Muscle of leg (tissue), 11 donors: ENCODE results near the gene POLD4. TPM values are rescaled to one million over a fixed set of nuclear protein-coding genes. Genes with fewer than 3 reads are reported as not detected.

Experiments
- DNase-seq: peaks from one replicate; pipeline ENCODE4 v3.0.0; 2013
- H3K27ac ChIP-seq: one replicate; pipeline ENCODE4 v1.5.1; 2013; ENCODE audit warnings: mild to moderate bottlenecking, low read length, control low read depth
- H3K27me3 ChIP-seq: one replicate; pipeline ENCODE4 v1.6.1; 2013; ENCODE audit warnings: low read length; ENCODE audit not compliant: control insufficient read depth, insufficient read depth
- H3K36me3 ChIP-seq: one replicate; pipeline ENCODE4 v1.6.1; 2013; ENCODE audit warnings: low read length; ENCODE audit not compliant: control insufficient read depth, insufficient read depth
- H3K4me1 ChIP-seq: one replicate; pipeline ENCODE4 v1.6.1; 2013; ENCODE audit warnings: low read length; ENCODE audit not compliant: control insufficient read depth, insufficient read depth
- H3K4me3 ChIP-seq: one replicate; pipeline ENCODE4 v1.5.1; 2013; ENCODE audit warnings: low read length, control low read depth
- H3K9me3 ChIP-seq: replicated peaks from 2 replicates; pipeline ENCODE4 v1.6.1; 2013; ENCODE audit warnings: low read depth, low read length; ENCODE audit not compliant: control insufficient read depth
- WGBS: methylation state at CpG from one replicate; pipeline ENCODE4 v1.1.5; 2013; ENCODE audit warnings: missing lambda C conversion rate; ENCODE audit not compliant: insufficient coverage; 5-methylcytosine and 5-hydroxymethylcytosine counted together
- polyA plus RNA-seq, 8 donors: library from polyadenylated mRNA; unstranded; fragments of 120-200 nt; gene quantifications; one replicate each; pipeline versions ENCODE4 v1.2.1 to v1.2.3, GENCODE V29; 2013; ENCODE audit warnings: inconsistent platforms in 1 of 8, low replicate concordance in 1 of 8; ENCODE audit not compliant: insufficient read length in 8 of 8, insufficient read depth in 1 of 8
- total RNA-seq: library from RNA; stranded (reverse); fragments of 120-200 nt; gene quantifications from one replicate; pipeline ENCODE4 v1.2.4, GENCODE V29; 2013

The POLD4 gene
- total and polyA plus RNA-seq, 9 donors: 24.6 to 53.6 (median 32.7) TPM

- H3K27ac ChIP-seq: peak overlapping the region; percentile 67
These were observed 12.5 kb upstream of the POLD4 start for GRCh38 chr11:67365736-67366444.

GRCh38 chr11:67364783-67365722, 11.7 kb upstream of the POLD4 start:
- H3K9me3 ChIP-seq: no peaks in the 10 kb centered on the region
- 79% methylated on average over 19 of the region's 24 CpGs for WGBS
- peaks cover 43% of the 10 kb centered on the region for H3K4me1 ChIP-seq
- peaks cover 6% of the 10 kb centered on the region for H3K27me3 ChIP-seq
- no peak overlapping the region for H3K27ac ChIP-seq
- no peak overlapping the region for H3K4me3 ChIP-seq
- peaks cover 6% of the 10 kb centered on the region for H3K36me3 ChIP-seq
- DNase-seq: no peak

More at GRCh38 chr11:67365736-67366444, 12.5 kb upstream of the POLD4 start:
- Histone ChIP-seq H3K27me3 (peaks cover 7% of the 10 kb centered on the region), H3K9me3 (no peaks in the 10 kb centered on the region), H3K4me3 (no peak overlapping the region), H3K4me1 (peaks cover 50% of the 10 kb centered on the region), H3K36me3 (peaks cover 6% of the 10 kb centered on the region)
- peak; percentile 51 for DNase-seq
- 37% methylated on average over 14 of the region's 14 CpGs for WGBS

- 96% methylated on average over 3 of the region's 3 CpGs for WGBS
- no peak for DNase-seq
These were observed 10.8 kb upstream of the POLD4 start for GRCh38 chr11:67364169-67364568.

GRCh38 chr11:67357831-67358670, 4.7 kb upstream of the POLD4 start:
- Histone ChIP-seq H3K36me3 (no peaks in the 10 kb centered on the region), H3K27me3 (no peaks in the 10 kb centered on the region), H3K27ac (no peak overlapping the region), H3K9me3 (no peaks in the 10 kb centered on the region), H3K4me3 (no peak overlapping the region), H3K4me1 (peaks cover 49% of the 10 kb centered on the region)
- 71% methylated on average over 9 of the region's 12 CpGs for WGBS
- DNase-seq: no peak

More at GRCh38 chr11:67364169-67364568, 10.8 kb upstream of the POLD4 start:
- H3K27me3 ChIP-seq: peaks cover 2% of the 10 kb centered on the region
- H3K4me3 ChIP-seq: no peak overlapping the region
- H3K4me1 ChIP-seq: peaks cover 39% of the 10 kb centered on the region
- no peak overlapping the region for H3K27ac ChIP-seq
- no peaks in the 10 kb centered on the region for H3K9me3 ChIP-seq
- H3K36me3 ChIP-seq: peaks cover 6% of the 10 kb centered on the region

GRCh38 chr11:67356864-67357561, 3.7 kb upstream of the POLD4 start:
- Histone ChIP-seq H3K27ac (no peak overlapping the region), H3K4me3 (no peak overlapping the region)

GRCh38 chr11:67356387-67356863, 3.1 kb upstream of the POLD4 start:
- 56% methylated on average over 2 of the region's 4 CpGs for WGBS
- Histone ChIP-seq H3K4me3 (no peak overlapping the region), H3K27ac (no peak overlapping the region), H3K9me3 (no peaks in the 10 kb centered on the region), H3K36me3 (no peaks in the 10 kb centered on the region), H3K27me3 (no peaks in the 10 kb centered on the region), H3K4me1 (peaks cover 63% of the 10 kb centered on the region)
- DNase-seq: no peak

More at GRCh38 chr11:67356864-67357561, 3.7 kb upstream of the POLD4 start:
- DNase-seq: peak; percentile 80
- 13% methylated on average over 1 of the region's 3 CpGs for WGBS
- no peaks in the 10 kb centered on the region for H3K27me3 ChIP-seq
- no peaks in the 10 kb centered on the region for H3K36me3 ChIP-seq
- H3K4me1 ChIP-seq: peaks cover 57% of the 10 kb centered on the region
- no peaks in the 10 kb centered on the region for H3K9me3 ChIP-seq

GRCh38 chr11:67355794-67356386, 2.5 kb upstream of the POLD4 start:
- Histone ChIP-seq H3K27ac (no peak overlapping the region), H3K27me3 (no peaks in the 10 kb centered on the region), H3K36me3 (no peaks in the 10 kb centered on the region), H3K4me1 (peaks cover 65% of the 10 kb centered on the region), H3K4me3 (no peak overlapping the region), H3K9me3 (no peaks in the 10 kb centered on the region)
- WGBS: 87% methylated on average over 1 of the region's 4 CpGs
- no peak for DNase-seq

- H3K27ac ChIP-seq: peak overlapping the region; percentile 99
- no peaks in the 10 kb centered on the region for H3K9me3 ChIP-seq
- DNase-seq: no peak
- H3K4me3 ChIP-seq: no peak overlapping the region
- H3K36me3 ChIP-seq: no peaks in the 10 kb centered on the region
- H3K4me1 ChIP-seq: peaks cover 65% of the 10 kb centered on the region
- 75% methylated on average over 5 of the region's 11 CpGs for WGBS
- H3K27me3 ChIP-seq: no peaks in the 10 kb centered on the region
These were observed 1.9 kb upstream of the POLD4 start for GRCh38 chr11:67355023-67355793.
